T-helper 2 cell treated with Interferon-gamma antibody and Interleukin-4, amounts not matched to agents 5 μg/mL and 100 μg/mL, for 36 hours (primary cell): ENCODE data around the gene TUBGCP3.
"Not testable (repeated sequence)": the region's sequence is repeated elsewhere in the genome, so short reads cannot be mapped to it uniquely, and the experiment has no call there.

Experiments used
- DNase-seq: peaks from one replicate; pipeline ENCODE4 v3.0.0; 2021; ENCODE audit warnings: low spot score
- H3K27ac Mint-ChIP-seq: one replicate; pipeline ENCODE4 v1.8.0; 2021; ENCODE audit warnings: mild to moderate bottlenecking, mixed read lengths
- H3K27me3 Mint-ChIP-seq: one replicate; pipeline ENCODE4 v1.8.0; 2021; ENCODE audit warnings: low read depth, mixed read lengths
- H3K36me3 Mint-ChIP-seq: one replicate; pipeline ENCODE4 v1.8.0; 2021; ENCODE audit warnings: low read depth, mixed read lengths
- H3K4me1 Mint-ChIP-seq: one replicate; pipeline ENCODE4 v1.8.0; 2021; ENCODE audit warnings: low read depth, mixed read lengths
- H3K4me3 Mint-ChIP-seq: one replicate; pipeline ENCODE4 v1.8.0; 2022; ENCODE audit warnings: mild to moderate bottlenecking, moderate library complexity, mixed read lengths
- H3K9me3 Mint-ChIP-seq: one replicate; pipeline ENCODE4 v1.8.0; 2021; ENCODE audit warnings: mixed read lengths

TUBGCP3 gene

GRCh38 chr13:112587764-112588489 lies at the start of gene TUBGCP3:
Gene TUBGCP3 (minus strand): TSS chr13:112588153. CDS start chr13:112587980, 173 bp downstream.
- Mint-ChIP-seq H3K36me3 (peaks cover 12% of the 10 kb centered on the region), H3K27ac (peak within 1 kb of the TSS; percentile 88), H3K9me3 (no peaks in the 10 kb centered on the region), H3K4me1 (peaks cover 25% of the 10 kb centered on the region), H3K4me3 (peak within 1 kb of the TSS; percentile 94), H3K27me3 (no peaks in the 10 kb centered on the region)
- DNase-seq, result peak; percentile 82

- Mint-ChIP-seq H3K27ac (no peak overlapping the region), H3K4me1 (peaks cover 6% of the 10 kb centered on the region), H3K27me3 (peaks cover 21% of the 10 kb centered on the region), H3K9me3 (no peaks in the 10 kb centered on the region), H3K36me3 (no peaks in the 10 kb centered on the region), H3K4me3 (no peak overlapping the region)
- no peak for DNase-seq
These were observed 49.3 kb upstream of the TUBGCP3 start for GRCh38 chr13:112637017-112637801.

- peaks cover 19% of the 10 kb centered on the region for H3K27me3 Mint-ChIP-seq
- no peak overlapping the region for H3K27ac Mint-ChIP-seq
- H3K4me1 Mint-ChIP-seq, result peaks cover 6% of the 10 kb centered on the region
- DNase-seq, result no peak
- H3K9me3 Mint-ChIP-seq, result no peaks in the 10 kb centered on the region
- no peaks in the 10 kb centered on the region for H3K36me3 Mint-ChIP-seq
- H3K4me3 Mint-ChIP-seq, result no peak overlapping the region
These were observed 48.5 kb upstream of the TUBGCP3 start for GRCh38 chr13:112636401-112636975.

DNA sequence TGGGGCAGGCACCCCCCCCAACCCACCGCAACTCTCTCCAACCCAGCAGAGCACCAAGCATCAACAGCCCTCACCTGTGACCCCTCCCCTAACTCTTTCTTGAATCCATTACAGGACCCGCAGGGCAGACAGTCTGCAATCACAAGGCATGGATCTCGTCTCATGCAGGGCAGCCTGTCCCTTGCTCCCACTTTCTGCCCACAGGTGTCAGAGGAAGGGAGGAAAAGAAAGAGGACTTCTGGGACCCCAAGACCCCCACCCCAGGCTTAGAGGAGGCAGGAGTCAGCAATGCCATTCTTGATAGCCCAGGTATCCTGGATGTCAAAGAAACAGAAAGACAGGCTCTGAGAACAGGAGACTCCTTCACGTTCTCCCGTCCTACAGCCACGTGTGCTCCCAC lies 47.4 kb upstream of the TUBGCP3 start:
- H3K4me3 Mint-ChIP-seq, result no peak overlapping the region
- H3K27ac Mint-ChIP-seq, result no peak overlapping the region
- DNase-seq, result no peak
- H3K36me3 Mint-ChIP-seq, result no peaks in the 10 kb centered on the region
- no peaks in the 10 kb centered on the region for H3K9me3 Mint-ChIP-seq
- H3K27me3 Mint-ChIP-seq, result peaks cover 17% of the 10 kb centered on the region
- H3K4me1 Mint-ChIP-seq, result peaks cover 6% of the 10 kb centered on the region

GRCh38 chr13:112634102-112634501 lies 46.1 kb upstream of the TUBGCP3 start:
- Mint-ChIP-seq H3K4me1 (peaks cover 1% of the 10 kb centered on the region), H3K36me3 (no peaks in the 10 kb centered on the region), H3K4me3 (no peak overlapping the region), H3K27ac (no peak overlapping the region), H3K27me3 (peaks cover 13% of the 10 kb centered on the region), H3K9me3 (no peaks in the 10 kb centered on the region)
- no peak for DNase-seq

GRCh38 chr13:112630226-112630625 lies 42.3 kb upstream of the TUBGCP3 start:
- not testable (repeated sequence) for DNase-seq, H3K4me1 Mint-ChIP-seq, H3K27ac Mint-ChIP-seq, H3K27me3 Mint-ChIP-seq, H3K36me3 Mint-ChIP-seq, H3K9me3 Mint-ChIP-seq, H3K4me3 Mint-ChIP-seq

- Mint-ChIP-seq H3K4me1 (no peaks in the 10 kb centered on the region), H3K36me3 (no peaks in the 10 kb centered on the region), H3K9me3 (no peaks in the 10 kb centered on the region), H3K27ac (no peak overlapping the region), H3K4me3 (no peak overlapping the region), H3K27me3 (no peaks in the 10 kb centered on the region)
- no peak for DNase-seq
These were observed 41.2 kb upstream of the TUBGCP3 start for GRCh38 chr13:112629161-112629560.

DNA sequence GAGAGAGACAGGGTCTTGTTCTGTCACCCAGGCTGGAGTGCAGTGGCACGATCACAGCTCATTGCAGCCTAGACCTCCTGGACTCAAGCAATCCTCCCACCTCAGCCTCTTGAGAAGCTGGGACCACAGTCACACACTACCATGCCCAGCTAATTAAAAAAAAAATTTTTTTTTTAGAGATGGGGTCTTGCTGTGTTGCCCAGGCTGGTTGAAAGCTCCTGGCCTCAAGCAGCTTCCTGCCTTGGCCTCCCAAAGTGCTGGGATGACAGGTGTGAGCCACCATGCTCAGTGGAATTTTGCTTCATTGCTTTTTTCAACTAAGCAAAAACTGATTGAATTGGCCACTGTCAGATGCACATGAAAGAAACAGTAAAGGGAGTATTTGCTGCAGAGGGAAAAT lies 39.7 kb upstream of the TUBGCP3 start:
- not testable (repeated sequence) for H3K27ac Mint-ChIP-seq, H3K4me1 Mint-ChIP-seq, H3K4me3 Mint-ChIP-seq

GRCh38 chr13:112627161-112627560 lies 39.2 kb upstream of the TUBGCP3 start:
- Mint-ChIP-seq H3K4me3 (no peak overlapping the region), H3K27ac (no peak overlapping the region), H3K36me3 (no peaks in the 10 kb centered on the region), H3K4me1 (no peaks in the 10 kb centered on the region), H3K27me3 (no peaks in the 10 kb centered on the region), H3K9me3 (no peaks in the 10 kb centered on the region)
- DNase-seq, result no peak

More for the DNA sequence above, 39.7 kb upstream of the TUBGCP3 start:
- DNase-seq, H3K27me3 Mint-ChIP-seq, H3K9me3 Mint-ChIP-seq, H3K36me3 Mint-ChIP-seq: not testable (repeated sequence)

- Mint-ChIP-seq H3K4me3 (no peak overlapping the region), H3K27ac (no peak overlapping the region), H3K4me1 (no peaks in the 10 kb centered on the region), H3K9me3 (no peaks in the 10 kb centered on the region), H3K36me3 (no peaks in the 10 kb centered on the region), H3K27me3 (no peaks in the 10 kb centered on the region)
- no peak for DNase-seq
These were observed 38.8 kb upstream of the TUBGCP3 start for GRCh38 chr13:112626761-112627160.

GRCh38 chr13:112626124-112626523 lies 38.2 kb upstream of the TUBGCP3 start:
- Mint-ChIP-seq H3K4me1 (no peaks in the 10 kb centered on the region), H3K27ac (no peak overlapping the region), H3K9me3 (no peaks in the 10 kb centered on the region), H3K36me3 (no peaks in the 10 kb centered on the region), H3K4me3 (no peak overlapping the region), H3K27me3 (no peaks in the 10 kb centered on the region)
- DNase-seq, result no peak

DNA sequence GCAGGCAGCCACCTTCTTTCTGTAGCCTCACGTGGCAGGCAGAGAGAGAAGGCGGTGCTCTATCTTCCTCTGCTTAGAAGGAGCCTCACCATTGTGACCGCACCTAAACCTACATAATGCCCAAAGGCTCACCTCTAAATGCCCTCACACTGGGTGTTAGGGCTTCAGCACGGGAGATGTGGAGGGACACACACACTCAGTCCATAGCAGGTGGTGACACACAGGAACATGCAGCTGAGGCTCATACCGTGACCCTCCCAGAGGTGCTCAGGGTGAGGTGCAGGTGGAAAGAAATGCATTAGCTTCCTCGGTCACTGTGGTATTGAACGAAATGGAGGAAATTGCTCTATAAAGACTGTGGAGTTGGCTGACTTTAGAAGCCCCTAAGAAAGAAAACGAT lies 37.7 kb upstream of the TUBGCP3 start:
- no peaks in the 10 kb centered on the region for H3K36me3 Mint-ChIP-seq
- H3K4me1 Mint-ChIP-seq, result no peaks in the 10 kb centered on the region
- no peak for DNase-seq
- no peaks in the 10 kb centered on the region for H3K27me3 Mint-ChIP-seq
- H3K9me3 Mint-ChIP-seq, result no peaks in the 10 kb centered on the region
- H3K27ac Mint-ChIP-seq, result no peak overlapping the region
- H3K4me3 Mint-ChIP-seq, result no peak overlapping the region

DNA sequence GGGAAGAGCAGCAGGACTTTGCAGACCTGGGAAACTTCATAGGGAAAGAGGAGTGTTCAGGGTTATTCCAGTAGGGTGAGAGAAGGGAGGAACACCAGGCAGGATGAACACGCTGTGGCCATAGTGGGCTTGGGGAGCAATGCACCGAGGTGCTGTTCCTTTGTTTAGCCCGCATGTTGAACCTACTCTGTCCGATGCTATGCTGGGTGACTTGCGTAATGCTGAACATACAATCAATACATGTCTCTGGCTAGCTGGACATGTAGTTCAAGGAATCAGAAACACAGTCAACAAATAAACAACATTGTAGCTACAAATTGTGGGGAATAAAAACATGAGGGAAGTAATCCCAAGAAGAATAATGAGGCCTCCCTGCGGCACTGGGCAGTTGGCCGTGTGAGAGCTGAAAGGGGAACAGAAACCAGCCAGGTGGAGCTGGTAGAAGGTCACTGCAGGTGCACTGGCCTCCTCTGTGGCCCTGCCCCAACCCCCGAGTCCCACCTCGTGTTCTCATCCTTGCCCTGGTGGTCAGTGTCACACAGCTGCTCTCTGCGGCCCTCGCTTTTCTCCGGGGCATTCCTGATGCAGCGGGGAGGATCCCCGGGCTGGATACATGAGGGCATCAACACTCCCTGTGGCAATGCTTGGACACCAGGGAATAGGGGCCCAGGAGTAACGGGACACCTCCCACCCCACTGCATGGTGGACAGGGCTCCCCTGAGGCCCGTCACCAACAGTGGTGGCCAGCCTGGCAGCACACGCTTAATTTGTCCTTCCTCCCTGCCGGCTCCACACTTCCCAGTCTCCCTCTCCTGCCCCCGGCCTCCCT lies 36.9 kb upstream of the TUBGCP3 start:
- no peaks in the 10 kb centered on the region for H3K4me1 Mint-ChIP-seq
- no peak for DNase-seq
- H3K27me3 Mint-ChIP-seq, result no peaks in the 10 kb centered on the region
- H3K36me3 Mint-ChIP-seq, result no peaks in the 10 kb centered on the region
- no peaks in the 10 kb centered on the region for H3K9me3 Mint-ChIP-seq
- H3K4me3 Mint-ChIP-seq, result no peak overlapping the region
- H3K27ac Mint-ChIP-seq, result no peak overlapping the region

GRCh38 chr13:112624040-112624439 lies 36.1 kb upstream of the TUBGCP3 start:
- Mint-ChIP-seq H3K36me3 (no peaks in the 10 kb centered on the region), H3K4me1 (no peaks in the 10 kb centered on the region)

More at GRCh38 chr13:112624040-112624439, 36.1 kb upstream of the TUBGCP3 start:
- no peak overlapping the region for H3K4me3 Mint-ChIP-seq
- no peaks in the 10 kb centered on the region for H3K9me3 Mint-ChIP-seq
- no peak for DNase-seq
- H3K27me3 Mint-ChIP-seq, result no peaks in the 10 kb centered on the region
- no peak overlapping the region for H3K27ac Mint-ChIP-seq
